H1 (cell line): ENCODE results near the gene DRG1. TPM values are rescaled to one million over a fixed set of nuclear protein-coding genes. Genes with fewer than 3 reads are reported as not detected.

Experiments used
- CTCF ChIA-PET: fragments of 300-600 bp; sonication (Branson Sonifier 250); formaldehyde crosslinking; loops from one replicate; lab custom pipeline; 2021; ENCODE audit not compliant: partially characterized antibody; lab: Charles Lee
- POLR2A ChIA-PET: fragments of 300-600 bp; sonication (Branson Sonifier 250); formaldehyde crosslinking; loops from one replicate; lab custom pipeline; 2021; ENCODE audit warnings: inconsistent platforms; ENCODE audit not compliant: partially characterized antibody; lab: Charles Lee
- DNase-seq, 2 experiments: peaks; one replicate each; pipeline versions ENCODE4 v3.0.0 to v3.0.0-alpha.2; 2010 to 2022; ENCODE audit warnings: low spot score in 2 of 2, low read depth in 1 of 2, mixed read lengths in 1 of 2
- FAIRE-seq: peaks from 2 replicates; lab custom pipeline; 2011; peaks lifted over from hg19 to GRCh38; lab: Jason Lieb, UNC
- H2AFZ ChIP-seq: 2 replicates; pipeline ENCODE4 v1.8.1; 2012; ENCODE audit warnings: low read length, inconsistent platforms
- H2AK5ac ChIP-seq: 2 replicates; pipeline ENCODE4 v1.6.1; 2013; ENCODE audit warnings: low read depth, low read length
- H2BK120ac ChIP-seq: replicated peaks from 2 replicates; pipeline ENCODE3; 2013; ENCODE audit warnings: low read depth, low read length, inconsistent platforms
- H2BK12ac ChIP-seq: 2 replicates; pipeline ENCODE4 v1.6.1; 2013; ENCODE audit warnings: low read depth, low read length
- H2BK15ac ChIP-seq: 2 replicates; pipeline ENCODE4 v1.6.1; 2013; ENCODE audit warnings: low read length
- H2BK20ac ChIP-seq: 2 replicates; pipeline ENCODE4 v1.6.1; 2013; ENCODE audit warnings: low read length
- H2BK5ac ChIP-seq: 2 replicates; pipeline ENCODE4 v1.6.1; 2013; ENCODE audit warnings: low read depth, low read length
- H3K14ac ChIP-seq: 2 replicates; pipeline ENCODE4 v1.6.1; 2013; ENCODE audit warnings: inconsistent platforms; ENCODE audit not compliant: insufficient read length
- H3K18ac ChIP-seq: 2 replicates; pipeline ENCODE4 v1.6.1; 2013; ENCODE audit warnings: low read length; ENCODE audit errors: extremely low read depth
- H3K23ac ChIP-seq: 2 replicates; pipeline ENCODE4 v1.6.1; 2013; ENCODE audit warnings: inconsistent platforms; ENCODE audit not compliant: insufficient read length
- H3K23me2 ChIP-seq: 2 replicates; pipeline ENCODE4 v1.6.1; 2013; ENCODE audit warnings: low read depth, low read length
- H3K27ac ChIP-seq: 2 replicates; pipeline ENCODE4 v1.6.1; 2011; ENCODE audit warnings: low read depth, low read length, inconsistent platforms
- H3K27me3 ChIP-seq, 4 experiments: replicated peaks in 1 of 4; 1 replicate in 1 of 4; 2 replicates in 3 of 4; pipeline versions ENCODE4 v1.6.1 to v1.8.1; 2011 to 2013; ENCODE audit warnings: low read length in 3 of 4, mild to moderate bottlenecking in 3 of 4, inconsistent platforms in 2 of 4, mixed read lengths in 2 of 4, moderate library complexity in 1 of 4; ENCODE audit not compliant: control insufficient read depth in 3 of 4, insufficient read depth in 3 of 4; ENCODE audit errors: extremely low read depth in 1 of 4
- H3K36me3 ChIP-seq, 4 experiments: 2 replicates each; pipeline versions ENCODE4 v1.6.1 to v1.8.1; 2011 to 2013; ENCODE audit warnings: mild to moderate bottlenecking in 4 of 4, low read length in 3 of 4, moderate library complexity in 2 of 4, control low read depth in 1 of 4, inconsistent platforms in 1 of 4; ENCODE audit not compliant: insufficient read depth in 4 of 4, control insufficient read depth in 2 of 4
- H3K4ac ChIP-seq: replicated peaks from 2 replicates; pipeline ENCODE3; 2013; ENCODE audit warnings: low read length, low read depth, mixed read lengths, inconsistent platforms; ENCODE audit not compliant: insufficient read length
- H3K4me1 ChIP-seq, 4 experiments: replicated peaks in 1 of 4; 1 replicate in 1 of 4; 2 replicates in 3 of 4; pipeline versions ENCODE4 v1.6.1 to v1.8.1; 2011 to 2013; ENCODE audit warnings: low read length in 3 of 4, inconsistent platforms in 2 of 4, mixed read lengths in 1 of 4; ENCODE audit not compliant: insufficient read depth in 4 of 4, control insufficient read depth in 3 of 4
- H3K4me2 ChIP-seq, 2 experiments: 2 replicates each; pipeline versions ENCODE4 v1.6.1 to v1.8.1; 2011 to 2013; ENCODE audit warnings: low read depth in 2 of 2, low read length in 2 of 2, control low read depth in 1 of 2, inconsistent platforms in 1 of 2, mild to moderate bottlenecking in 1 of 2; ENCODE audit not compliant: insufficient read depth in 1 of 2
- H3K4me3 ChIP-seq, 4 experiments: fragments of 200-600, 300-600 bp in 1 of 4; sonication (generic), shearing (Covaris generic), sonication (Bioruptor Twin) in 1 of 4; 2 replicates each; pipeline versions ENCODE4 v1.5.1 to v1.8.1; 2011 to 2016; ENCODE audit warnings: low read length in 4 of 4, low read depth in 3 of 4, control low read depth in 2 of 4, inconsistent platforms in 2 of 4, mild to moderate bottlenecking in 2 of 4, mixed read lengths in 1 of 4, moderate library complexity in 1 of 4; ENCODE audit not compliant: insufficient read depth in 2 of 4; ENCODE audit errors: extremely low read depth in 1 of 4
- H3K56ac ChIP-seq: replicated peaks from 2 replicates; pipeline ENCODE3; 2013; ENCODE audit warnings: low read depth, mild to moderate bottlenecking, mixed read lengths, low read length, inconsistent platforms; ENCODE audit not compliant: insufficient read length
- H3K79me1 ChIP-seq: 2 replicates; pipeline ENCODE4 v1.6.1; 2013; ENCODE audit warnings: low read depth, low read length, control low read depth
- H3K79me2 ChIP-seq, 2 experiments: 2 replicates each; pipeline versions ENCODE4 v1.6.1 to v1.8.1; 2012 to 2013; ENCODE audit warnings: low read length in 2 of 2, mild to moderate bottlenecking in 2 of 2, inconsistent platforms in 1 of 2; ENCODE audit not compliant: insufficient read depth in 2 of 2, control insufficient read depth in 1 of 2
- H3K9ac ChIP-seq, 4 experiments: replicated peaks in 1 of 4; 1 replicate in 1 of 4; 2 replicates in 3 of 4; pipeline versions ENCODE4 v1.6.1 to v1.8.1; 2011 to 2013; ENCODE audit warnings: low read depth in 3 of 4, low read length in 3 of 4, control low read depth in 2 of 4, mild to moderate bottlenecking in 2 of 4, moderate library complexity in 2 of 4, inconsistent platforms in 1 of 4; ENCODE audit errors: extremely low read depth in 1 of 4
- H3K9me3 ChIP-seq, 2 experiments: 2 replicates each; pipeline versions ENCODE4 v1.6.1 to v1.8.1; 2012 to 2013; ENCODE audit warnings: mild to moderate bottlenecking in 2 of 2, moderate library complexity in 2 of 2, control low read depth in 1 of 2, inconsistent platforms in 1 of 2, low read depth in 1 of 2, low read length in 1 of 2, mixed read lengths in 1 of 2; ENCODE audit not compliant: insufficient read depth in 2 of 2
- H4K20me1 ChIP-seq, 2 experiments: replicated peaks in 1 of 2; 2 replicates each; pipeline versions ENCODE3 to v1.8.1; 2011 to 2013; ENCODE audit warnings: inconsistent platforms in 2 of 2, low read length in 2 of 2, mild to moderate bottlenecking in 1 of 2; ENCODE audit not compliant: insufficient read depth in 2 of 2, control insufficient read depth in 1 of 2
- H4K5ac ChIP-seq: 2 replicates; pipeline ENCODE4 v1.6.1; 2013; ENCODE audit warnings: low read length, low read depth, mixed read lengths, inconsistent platforms; ENCODE audit not compliant: insufficient read length
- H4K8ac ChIP-seq: 2 replicates; pipeline ENCODE4 v1.8.0; 2013; ENCODE audit warnings: mild to moderate bottlenecking, moderate library complexity, low read length, inconsistent platforms; ENCODE audit not compliant: insufficient read depth; ENCODE audit errors: extremely low read depth
- H4K91ac ChIP-seq: replicated peaks from 2 replicates; pipeline ENCODE3; 2013; ENCODE audit warnings: low read length, mixed read lengths, inconsistent platforms; ENCODE audit not compliant: insufficient read length
- CBX8 ChIP-seq: fragments of 300-800, 300-1000 bp; sonication (generic); IDR thresholded peaks from 2 replicates; pipeline ENCODE4 v1.7.1; 2016; ENCODE audit warnings: low read depth, low read length, borderline replicate concordance
- EP300 ChIP-seq, 2 experiments: IDR thresholded peaks; 1 replicate in 1 of 2; 2 replicates in 1 of 2; pipeline ENCODE4 v1.6.1; 2011 to 2012; ENCODE audit warnings: low read depth in 2 of 2, low read length in 2 of 2, mild to moderate bottlenecking in 2 of 2, borderline replicate concordance in 1 of 2, inconsistent platforms in 1 of 2, moderate library complexity in 1 of 2
- RNF2 ChIP-seq: fragments of 200-900, 300-1000 bp; sonication (generic); IDR thresholded peaks from 2 replicates; pipeline ENCODE4 v1.7.1; 2016; ENCODE audit warnings: borderline replicate concordance, low read depth, mild to moderate bottlenecking, antibody characterized with exemption, low read length; ENCODE audit not compliant: poor library complexity, severe bottlenecking; ENCODE audit errors: missing control alignments
- SRF ChIP-seq: IDR thresholded peaks from 2 replicates; pipeline ENCODE4 v1.6.1; 2011; ENCODE audit warnings: mild to moderate bottlenecking, low read depth, low read length, moderate library complexity
- WGBS, 2 experiments: shearing (Covaris generic) in 1 of 2; methylation state at CpG; one replicate each; pipeline versions ENCODE4 v1.1.6 to v1.1.7; 2013 to 2015; ENCODE audit warnings: low lambda C conversion rate in 2 of 2, mixed read lengths in 2 of 2, inconsistent platforms in 1 of 2, low coverage in 1 of 2, missing lambda C conversion rate in 1 of 2; ENCODE audit not compliant: insufficient replicate concordance in 2 of 2, insufficient coverage in 1 of 2, insufficient read length in 1 of 2; ENCODE audit errors: extremely low coverage in 1 of 2, missing lambda C conversion rate in 1 of 2; 5-methylcytosine and 5-hydroxymethylcytosine counted together
- polyA plus RNA-seq, 7 experiments: library from polyadenylated mRNA; depleted of rRNA in 3 of 7; stranded (reverse) in 5 of 7; unstranded in 2 of 7; fragments of >200 nt in 5 of 7; fragments of 200-250 nt in 2 of 7; gene quantifications; 1 replicate in 5 of 7; 2 replicates in 1 of 7; 4 replicates in 1 of 7; pipeline versions ENCODE4 v1.2.1 to v1.2.3, GENCODE V29; 2011 to 2013; ENCODE audit warnings: missing spikeins in 2 of 7, mixed read lengths in 2 of 7
- total RNA-seq: library from RNA; stranded (reverse); fragmentation: NEBNext Ultra II Directional; extraction: Animal tissue kit (Norgen Biotek cat#: 25700); gene quantifications from 2 replicates; pipeline ENCODE4 v1.2.1, GENCODE V29; 2021

The DRG1 gene
- total and polyA plus RNA-seq, 2 of the 8 experiments (the other 6 are each of a cell fraction or from before 2014, with no cell fraction given): 45.3 to 81.9 TPM

DNA sequence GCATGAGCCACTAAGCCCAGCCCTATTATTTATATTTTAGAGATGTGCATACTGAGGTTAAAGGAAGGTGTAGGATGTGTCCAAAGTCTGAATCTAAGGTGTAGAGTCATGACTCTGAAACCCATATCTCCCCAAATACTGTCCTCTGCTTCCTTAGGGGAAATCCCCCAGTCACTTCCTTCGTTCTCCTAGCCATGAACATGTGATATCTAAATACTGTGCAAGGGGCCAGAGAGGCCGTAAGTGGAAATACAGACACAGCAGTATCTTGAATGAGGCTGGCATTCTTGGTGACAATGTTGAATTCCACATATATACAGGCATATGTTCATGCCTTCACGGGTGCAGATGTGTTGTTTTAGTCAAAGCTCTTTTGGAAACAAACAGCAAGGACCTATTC, 32.0 kb upstream of the DRG1 start:
- Histone ChIP-seq H3K79me1 (no peaks in the 10 kb centered on the region), H4K8ac (no peak overlapping the region), H3K23me2 (no peaks in the 10 kb centered on the region), H4K5ac (no peak overlapping the region), H3K4me3 (no peak overlapping the region), H3K18ac (no peak overlapping the region), H2AFZ (no peak overlapping the region), H2BK20ac (no peak overlapping the region), H2AK5ac (no peak overlapping the region), H3K4ac (no peak overlapping the region), H3K27ac (no peak overlapping the region), H3K23ac (no peak overlapping the region), H2BK5ac (no peak overlapping the region), H2BK15ac (no peak overlapping the region), H3K14ac (no peak overlapping the region), H3K4me2 (no peak overlapping the region), H3K4me1 (no peaks in the 10 kb centered on the region), H4K91ac (no peak overlapping the region), H2BK12ac (no peak overlapping the region), H3K9me3 (no peaks in the 10 kb centered on the region), H3K27me3 (no peaks in the 10 kb centered on the region), H3K56ac (no peak overlapping the region), H3K36me3 (no peaks in the 10 kb centered on the region), H3K79me2 (no peaks in the 10 kb centered on the region), H2BK120ac (no peak overlapping the region), H3K9ac (no peak overlapping the region), H4K20me1 (no peaks in the 10 kb centered on the region)
- CTCF ChIA-PET: interaction anchor here (0.7 kb wide), 1 partner anchor 54 kb away, joined by 3 read pairs; no protein-coding TSS in a partner anchor
- WGBS, 2 experiments: 84% methylated on average over 3 of the region's 3 CpGs; no CpG with 5 or more reads in 1 of the 2 experiments
- POLR2A ChIA-PET: interaction anchor here (0.6 to 1.2 kb wide), 4 partner anchors 8 to 119 kb away, joined by 3 to 5 read pairs (median 3); no protein-coding TSS in a partner anchor
- DNase-seq (no peak), FAIRE-seq (no peak)
- no peak for TF ChIP-seq RNF2
- TF ChIP-seq EP300 (IDR thresholded peaks at IDR 0.05; ENCODE audit: borderline replicate concordance in 1 of 2, low read depth in 2 of 2, low read length in 2 of 2): no peak
- no peak for TF ChIP-seq SRF
- no peak for TF ChIP-seq CBX8
